HepG2 (cell line): ENCODE data around the gene ADD2. TPM values are rescaled to one million over a fixed set of nuclear protein-coding genes. Genes with fewer than 3 reads are reported as not detected.

Experiments used
- ATAC-seq: fragments of 200-7000 bp; cut with Tn5 transposase; 3 replicates; pipeline ENCODE4 v1.9.1; 2020; ENCODE audit warnings: mild to moderate bottlenecking, moderate library complexity
- BruUV-seq: library from RNA; stranded (reverse); fragments of 400-500 nt; replicated peaks from 2 replicates; lab custom pipeline; 2021; lab: Mats Ljungman, UMichigan
- CTCF ChIA-PET: fragments of 300-600 bp; formaldehyde crosslinking; extraction: SDS; loops from one replicate; lab custom pipeline; 2021; ENCODE audit warnings: low total read pairs, inconsistent platforms, low intra/inter-chr PET ratio; lab: Yijun Ruan, JAX
- POLR2A ChIA-PET: fragments of 350-600 bp; sonication (Branson Sonifier 250); formaldehyde crosslinking; loops from one replicate; lab custom pipeline; 2020; ENCODE audit warnings: antibody characterized with exemption, inconsistent platforms; lab: Yijun Ruan, JAX
- DNase-seq: peaks from one replicate; pipeline ENCODE4 v3.0.0-alpha.2; 2015; ENCODE audit warnings: low spot score
- FAIRE-seq: peaks from 3 replicates; lab custom pipeline; 2011; peaks lifted over from hg19 to GRCh38; lab: Jason Lieb, UNC
- H2AFZ ChIP-seq: one replicate; pipeline ENCODE4 v1.6.1; 2011; ENCODE audit warnings: low read length, inconsistent platforms
- H3K27ac ChIP-seq: fragments of 300-600 bp; 3 replicates; pipeline ENCODE4 v1.8.0; 2011; ENCODE audit warnings: mixed run types, mild to moderate bottlenecking, mixed read lengths, low read length, inconsistent platforms; ENCODE audit not compliant: insufficient read depth; ENCODE audit errors: extremely low read length
- H3K27me3 ChIP-seq, 2 experiments: fragments of 200-600 bp in 1 of 2; 2 replicates in 1 of 2; 3 replicates in 1 of 2; pipeline versions ENCODE4 v1.6.0 to v1.8.0; 2011; ENCODE audit warnings: low read length in 2 of 2, mild to moderate bottlenecking in 2 of 2, moderate library complexity in 2 of 2, inconsistent platforms in 1 of 2; ENCODE audit not compliant: insufficient read depth in 2 of 2, control insufficient read depth in 1 of 2
- H3K36me3 ChIP-seq, 2 experiments: fragments of 200-600 bp in 1 of 2; replicated peaks in 1 of 2; 2 replicates in 1 of 2; 3 replicates in 1 of 2; pipeline versions ENCODE4 v1.5.1 to v1.8.0; 2011; ENCODE audit warnings: low read length in 2 of 2, inconsistent platforms in 1 of 2; ENCODE audit not compliant: insufficient read depth in 2 of 2, control insufficient read depth in 1 of 2
- H3K4me1 ChIP-seq: 2 replicates; pipeline ENCODE4 v1.5.1; 2012; ENCODE audit warnings: low read length, inconsistent platforms; ENCODE audit not compliant: insufficient read depth
- H3K4me2 ChIP-seq: 2 replicates; pipeline ENCODE4 v1.6.0; 2011; ENCODE audit warnings: low read depth, low read length, inconsistent platforms
- H3K4me3 ChIP-seq, 3 experiments: fragments of 200-600 bp in 1 of 3; sonication (generic), shearing (Covaris generic) in 1 of 3; replicated peaks in 1 of 3; 2 replicates each; pipeline ENCODE4 v1.5.1; 2011 to 2016; ENCODE audit warnings: low read length in 3 of 3, inconsistent platforms in 2 of 3, low read depth in 2 of 3, mild to moderate bottlenecking in 2 of 3, control low read depth in 1 of 3, mixed read lengths in 1 of 3; ENCODE audit not compliant: insufficient read depth in 1 of 3
- H3K79me2 ChIP-seq: one replicate; pipeline ENCODE4 v1.6.1; 2011; ENCODE audit warnings: low read length, inconsistent platforms; ENCODE audit not compliant: insufficient read depth
- H3K9ac ChIP-seq: 2 replicates; pipeline ENCODE4 v1.6.0; 2011; ENCODE audit warnings: mild to moderate bottlenecking, low read depth, low read length, inconsistent platforms; ENCODE audit not compliant: insufficient read depth
- H3K9me3 ChIP-seq: 2 replicates; pipeline ENCODE4 v1.5.1; 2012; ENCODE audit warnings: mild to moderate bottlenecking, low read length
- H4K20me1 ChIP-seq: 2 replicates; pipeline ENCODE4 v1.6.0; 2011; ENCODE audit warnings: inconsistent platforms, mild to moderate bottlenecking, low read length, moderate library complexity; ENCODE audit not compliant: insufficient read depth
- AHR ChIP-seq: IDR thresholded peaks from 2 replicates; pipeline ENCODE4 v1.6.1; 2018; ENCODE audit warnings: missing genetic modification reagents, missing compliant biosample characterization
- DNMT3B ChIP-seq: conservative IDR thresholded peaks from 2 replicates; pipeline ENCODE4 v1.6.1; 2016; ENCODE audit warnings: missing biosample characterization, control low read depth
- HOXA9 ChIP-seq: sonication (generic); formaldehyde crosslinking; IDR thresholded peaks from 2 replicates; pipeline ENCODE4 v1.8.1; 2022; ENCODE audit warnings: missing genetic modification reagents, mild to moderate bottlenecking, moderate library complexity, borderline replicate concordance
- MAF1 ChIP-seq: sonication (generic); formaldehyde crosslinking; IDR thresholded peaks from 2 replicates; pipeline ENCODE4 v1.5.0; 2020; ENCODE audit warnings: missing genetic modification reagents, borderline replicate concordance
- NR2F6 ChIP-seq, 2 experiments: IDR thresholded peaks; 2 replicates each; pipeline ENCODE4 v1.6.1; 2016; ENCODE audit warnings: antibody characterized with exemption in 1 of 2, mild to moderate bottlenecking in 1 of 2
- RFX5 ChIP-seq: IDR thresholded peaks from 2 replicates; pipeline ENCODE4 v1.6.1; 2011; ENCODE audit warnings: low read depth, low read length, improper control_type of control experiment
- SKI ChIP-seq: fragments of 450-650 bp; IDR thresholded peaks from one replicate; pipeline ENCODE4 v1.6.1; 2018; ENCODE audit warnings: mild to moderate bottlenecking; ENCODE audit not compliant: partially characterized antibody
- ZNF225 ChIP-seq: sonication (generic); formaldehyde crosslinking; IDR thresholded peaks from 2 replicates; pipeline ENCODE4 v1.4.0; 2020; ENCODE audit warnings: mild to moderate bottlenecking, missing genetic modification reagents
- ZNF260 ChIP-seq: sonication (generic); formaldehyde crosslinking; IDR thresholded peaks from 2 replicates; pipeline ENCODE4 v1.4.0; 2020; ENCODE audit warnings: missing genetic modification reagents, low read depth, mild to moderate bottlenecking, borderline replicate concordance
- ZNF768 ChIP-seq: sonication (generic); formaldehyde crosslinking; IDR thresholded peaks from 2 replicates; pipeline ENCODE4 v1.4.0; 2020; ENCODE audit warnings: missing genetic modification reagents
- WGBS: methylation state at CpG from one replicate; pipeline ENCODE4 v1.1.6; 2017; ENCODE audit warnings: low lambda C conversion rate; 5-methylcytosine and 5-hydroxymethylcytosine counted together
- in situ Hi-C: cut with HindIII; loops from 2 replicates; pipeline ENCODE4 v1.10.0; 2017; ENCODE audit warnings: low pct_unique_long_range_greater_than_20kb; ENCODE audit not compliant: extremely low pct_ligation_motif_present
- intact Hi-C: fragments of 100-400 bp; cut with micrococcal nuclease; formaldehyde crosslinking; loops from one replicate; pipeline ENCODE4 v1.10.0; 2022; ENCODE audit not compliant: unreplicated experiment
- polyA plus RNA-seq, 8 experiments: library from polyadenylated mRNA; depleted of rRNA in 3 of 8; stranded (reverse) in 7 of 8; unstranded in 1 of 8; fragments of >200 nt; fragmentation: Illumina TruSeq in 4 of 8; extraction: Trizol in 4 of 8; gene quantifications; 2 replicates each; pipeline versions ENCODE4 v1.2.1 to v1.2.3, GENCODE V29; 2011 to 2016; ENCODE audit warnings: low read depth in 4 of 8, missing spikeins in 1 of 8, mixed read lengths in 1 of 8; ENCODE audit not compliant: insufficient read depth in 1 of 8
- total RNA-seq, 5 experiments: library from RNA; depleted of rRNA; stranded (reverse); fragments of >200 nt; fragmentation: Illumina TruSeq; extraction: Trizol; gene quantifications; 2 replicates each; pipeline ENCODE4 v1.2.3, GENCODE V29; 2016; ENCODE audit warnings: low read depth in 1 of 5
- TF ChIP-seq, protein P1 (sequence below): sonication (generic); formaldehyde crosslinking; IDR thresholded peaks from 2 replicates; pipeline ENCODE4 v1.9.0; 2021; ENCODE audit warnings: mild to moderate bottlenecking, missing genetic modification reagents
- TF ChIP-seq, protein P2 (sequence below): sonication (generic); formaldehyde crosslinking; IDR thresholded peaks from 2 replicates; pipeline ENCODE4 v1.5.0; 2020; ENCODE audit warnings: mild to moderate bottlenecking, missing genetic modification reagents, moderate library complexity
- TF ChIP-seq, protein P3 (sequence below): sonication (generic); formaldehyde crosslinking; IDR thresholded peaks from 2 replicates; pipeline ENCODE4 v1.4.0; 2020; ENCODE audit warnings: missing genetic modification reagents, borderline replicate concordance

Gene ADD2
- total and polyA plus RNA-seq, 2 of the 13 experiments (the other 11 are each of a cell fraction or from before 2014, with no cell fraction given), result 0.05 to 0.13 TPM

DNA sequence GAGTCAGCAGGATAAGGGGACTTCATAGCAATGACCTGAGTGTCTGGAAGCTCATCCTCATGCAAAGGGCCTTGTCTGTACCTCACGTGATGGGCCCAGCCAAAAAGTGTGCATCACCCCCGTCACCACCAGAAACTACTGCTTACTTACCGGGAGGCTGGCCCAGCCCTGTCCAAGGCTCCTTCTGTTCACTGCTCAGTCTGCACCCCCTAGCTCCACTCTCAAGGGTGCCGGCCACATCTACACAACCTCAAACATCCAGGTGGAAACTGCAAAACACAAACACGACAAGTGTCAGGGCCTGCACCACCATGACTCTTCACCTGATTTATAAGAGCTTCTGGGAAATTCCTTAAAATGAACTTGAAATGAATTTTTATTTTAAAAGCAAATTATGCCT lies 55.1 kb downstream of the ADD2 start:
- no peaks in the 10 kb centered on the region for H4K20me1 ChIP-seq
- no peak overlapping the region for H3K4me2 ChIP-seq
- WGBS, result 33% methylated on average over 5 of the region's 5 CpGs
- no peak overlapping the region for H2AFZ ChIP-seq
- FAIRE-seq, result no peak
- TF ChIP-seq RFX5 (no peak), ZNF260 (CRISPR knock-in tag) (no peak), ZNF768 (CRISPR knock-in tag) (no peak), SKI (no peak), MAF1 (no peak), HOXA9 (CRISPR knock-in tag) (no peak), ZNF225 (no peak), AHR (CRISPR knock-in tag) (no peak), NR2F6 (IDR thresholded peaks at IDR 0.05) (no peak), NR2F6 (CRISPR knock-in tag; IDR thresholded peaks at IDR 0.05) (no peak), DNMT3B (CRISPR knock-in tag) (no peak)
- TF ChIP-seq, protein P1, sequence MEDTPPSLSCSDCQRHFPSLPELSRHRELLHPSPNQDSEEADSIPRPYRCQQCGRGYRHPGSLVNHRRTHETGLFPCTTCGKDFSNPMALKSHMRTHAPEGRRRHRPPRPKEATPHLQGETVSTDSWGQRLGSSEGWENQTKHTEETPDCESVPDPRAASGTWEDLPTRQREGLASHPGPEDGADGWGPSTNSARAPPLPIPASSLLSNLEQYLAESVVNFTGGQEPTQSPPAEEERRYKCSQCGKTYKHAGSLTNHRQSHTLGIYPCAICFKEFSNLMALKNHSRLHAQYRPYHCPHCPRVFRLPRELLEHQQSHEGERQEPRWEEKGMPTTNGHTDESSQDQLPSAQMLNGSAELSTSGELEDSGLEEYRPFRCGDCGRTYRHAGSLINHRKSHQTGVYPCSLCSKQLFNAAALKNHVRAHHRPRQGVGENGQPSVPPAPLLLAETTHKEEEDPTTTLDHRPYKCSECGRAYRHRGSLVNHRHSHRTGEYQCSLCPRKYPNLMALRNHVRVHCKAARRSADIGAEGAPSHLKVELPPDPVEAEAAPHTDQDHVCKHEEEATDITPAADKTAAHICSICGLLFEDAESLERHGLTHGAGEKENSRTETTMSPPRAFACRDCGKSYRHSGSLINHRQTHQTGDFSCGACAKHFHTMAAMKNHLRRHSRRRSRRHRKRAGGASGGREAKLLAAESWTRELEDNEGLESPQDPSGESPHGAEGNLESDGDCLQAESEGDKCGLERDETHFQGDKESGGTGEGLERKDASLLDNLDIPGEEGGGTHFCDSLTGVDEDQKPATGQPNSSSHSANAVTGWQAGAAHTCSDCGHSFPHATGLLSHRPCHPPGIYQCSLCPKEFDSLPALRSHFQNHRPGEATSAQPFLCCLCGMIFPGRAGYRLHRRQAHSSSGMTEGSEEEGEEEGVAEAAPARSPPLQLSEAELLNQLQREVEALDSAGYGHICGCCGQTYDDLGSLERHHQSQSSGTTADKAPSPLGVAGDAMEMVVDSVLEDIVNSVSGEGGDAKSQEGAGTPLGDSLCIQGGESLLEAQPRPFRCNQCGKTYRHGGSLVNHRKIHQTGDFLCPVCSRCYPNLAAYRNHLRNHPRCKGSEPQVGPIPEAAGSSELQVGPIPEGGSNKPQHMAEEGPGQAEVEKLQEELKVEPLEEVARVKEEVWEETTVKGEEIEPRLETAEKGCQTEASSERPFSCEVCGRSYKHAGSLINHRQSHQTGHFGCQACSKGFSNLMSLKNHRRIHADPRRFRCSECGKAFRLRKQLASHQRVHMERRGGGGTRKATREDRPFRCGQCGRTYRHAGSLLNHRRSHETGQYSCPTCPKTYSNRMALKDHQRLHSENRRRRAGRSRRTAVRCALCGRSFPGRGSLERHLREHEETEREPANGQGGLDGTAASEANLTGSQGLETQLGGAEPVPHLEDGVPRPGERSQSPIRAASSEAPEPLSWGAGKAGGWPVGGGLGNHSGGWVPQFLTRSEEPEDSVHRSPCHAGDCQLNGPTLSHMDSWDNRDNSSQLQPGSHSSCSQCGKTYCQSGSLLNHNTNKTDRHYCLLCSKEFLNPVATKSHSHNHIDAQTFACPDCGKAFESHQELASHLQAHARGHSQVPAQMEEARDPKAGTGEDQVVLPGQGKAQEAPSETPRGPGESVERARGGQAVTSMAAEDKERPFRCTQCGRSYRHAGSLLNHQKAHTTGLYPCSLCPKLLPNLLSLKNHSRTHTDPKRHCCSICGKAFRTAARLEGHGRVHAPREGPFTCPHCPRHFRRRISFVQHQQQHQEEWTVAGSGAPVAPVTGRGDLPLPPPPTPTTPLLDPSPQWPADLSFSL, result no peak
- TF ChIP-seq, protein P2, sequence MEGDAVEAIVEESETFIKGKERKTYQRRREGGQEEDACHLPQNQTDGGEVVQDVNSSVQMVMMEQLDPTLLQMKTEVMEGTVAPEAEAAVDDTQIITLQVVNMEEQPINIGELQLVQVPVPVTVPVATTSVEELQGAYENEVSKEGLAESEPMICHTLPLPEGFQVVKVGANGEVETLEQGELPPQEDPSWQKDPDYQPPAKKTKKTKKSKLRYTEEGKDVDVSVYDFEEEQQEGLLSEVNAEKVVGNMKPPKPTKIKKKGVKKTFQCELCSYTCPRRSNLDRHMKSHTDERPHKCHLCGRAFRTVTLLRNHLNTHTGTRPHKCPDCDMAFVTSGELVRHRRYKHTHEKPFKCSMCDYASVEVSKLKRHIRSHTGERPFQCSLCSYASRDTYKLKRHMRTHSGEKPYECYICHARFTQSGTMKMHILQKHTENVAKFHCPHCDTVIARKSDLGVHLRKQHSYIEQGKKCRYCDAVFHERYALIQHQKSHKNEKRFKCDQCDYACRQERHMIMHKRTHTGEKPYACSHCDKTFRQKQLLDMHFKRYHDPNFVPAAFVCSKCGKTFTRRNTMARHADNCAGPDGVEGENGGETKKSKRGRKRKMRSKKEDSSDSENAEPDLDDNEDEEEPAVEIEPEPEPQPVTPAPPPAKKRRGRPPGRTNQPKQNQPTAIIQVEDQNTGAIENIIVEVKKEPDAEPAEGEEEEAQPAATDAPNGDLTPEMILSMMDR, result no peak
- TF ChIP-seq, protein P3, sequence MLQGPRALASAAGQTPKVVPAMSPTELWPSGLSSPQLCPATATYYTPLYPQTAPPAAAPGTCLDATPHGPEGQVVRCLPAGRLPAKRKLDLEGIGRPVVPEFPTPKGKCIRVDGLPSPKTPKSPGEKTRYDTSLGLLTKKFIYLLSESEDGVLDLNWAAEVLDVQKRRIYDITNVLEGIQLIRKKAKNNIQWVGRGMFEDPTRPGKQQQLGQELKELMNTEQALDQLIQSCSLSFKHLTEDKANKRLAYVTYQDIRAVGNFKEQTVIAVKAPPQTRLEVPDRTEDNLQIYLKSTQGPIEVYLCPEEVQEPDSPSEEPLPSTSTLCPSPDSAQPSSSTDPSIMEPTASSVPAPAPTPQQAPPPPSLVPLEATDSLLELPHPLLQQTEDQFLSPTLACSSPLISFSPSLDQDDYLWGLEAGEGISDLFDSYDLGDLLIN (CRISPR knock-in tag), result no peak
- TF ChIP-seq, all 625 proteins: peak for 0
- Histone ChIP-seq H3K4me1 (peaks cover 10% of the 10 kb centered on the region; the same call in 1 of the 2 replicates), H3K9me3 (no peaks in the 10 kb centered on the region), H3K27me3 (peaks cover 2 to 32% of the 10 kb centered on the region in 2 experiments; a peak in 3 of 5 replicates), H3K79me2 (no peaks in the 10 kb centered on the region), H3K27ac (no peak overlapping the region), H3K9ac (no peak overlapping the region), H3K4me3 (no peak overlapping the region), H3K36me3 (no peaks in the 10 kb centered on the region)
- POLR2A ChIA-PET, result no interaction called here
- DNase-seq (no peak), ATAC-seq (no peak)
- intact Hi-C loops (no loop called here), in situ Hi-C loops (no loop called here)
- CTCF ChIA-PET, result no interaction called here
- no TSS peak for BruUV-seq
